Right lobe of liver (tissue), 4 donors: Measurements from ENCODE around the gene ENDOV.

ENCODE experiments used
- CTCF ChIP-seq, 4 donors: fragments of 200-600 bp in 3 of 4; fragments of 450-650 bp in 1 of 4; IDR thresholded peaks; one replicate each; pipeline versions ENCODE4 v1.5.1 to v1.8.0; 2016 to 2022; ENCODE audit warnings: antibody characterized with exemption in 4 of 4, mild to moderate bottlenecking in 2 of 4
- POLR2A ChIP-seq: fragments of 450-650 bp; IDR thresholded peaks from one replicate; pipeline ENCODE4 v1.6.1; 2017; ENCODE audit warnings: antibody characterized with exemption, mild to moderate bottlenecking
- donor health status: DM: no; HTN: no; CAD: no.
- donor health status: DM: no; HTN: no; CAD: no.
- donor health status: DM: no; HTN: yes; CAD: no.

- TF ChIP-seq CTCF (IDR thresholded peaks at IDR 0.05) (no peak), POLR2A (no peak)
These were observed 41.7 kb downstream of the ENDOV start for GRCh38 chr17:80456465-80457235.
